GM12878 (cell line): ENCODE measurements around the gene CSTF1. TPM values are rescaled to one million over a fixed set of nuclear protein-coding genes. Genes with fewer than 3 reads are reported as not detected.
A peak's percentile ranks its signal among the peaks of the same experiment; 100 is the strongest.

Source experiments
- ATAC-seq: fragments of 200-7000 bp; cut with Tn5 transposase; 3 replicates; pipeline ENCODE4 v1.9.1; 2020; ENCODE audit warnings: mild to moderate bottlenecking, moderate library complexity
- BruUV-seq: library from RNA; stranded (reverse); fragments of 400-500 nt; replicated peaks from 2 replicates; lab custom pipeline; 2021; lab: Mats Ljungman, UMichigan
- CTCF ChIA-PET: fragments of 300-600 bp; sonication (Branson Sonifier 250); formaldehyde crosslinking; extraction: SDS; loops from one replicate; lab custom pipeline; 2021; ENCODE audit warnings: inconsistent platforms; lab: Yijun Ruan, JAX
- POLR2A ChIA-PET: fragments of 350-600 bp; formaldehyde crosslinking; extraction: SDS; loops from one replicate; lab custom pipeline; 2021; ENCODE audit warnings: inconsistent platforms; lab: Charles Lee
- RAD21 ChIA-PET: fragments of 300-600 bp; sonication (Branson Sonifier 250); formaldehyde crosslinking; loops from one replicate; lab custom pipeline; 2023; ENCODE audit warnings: antibody characterized with exemption; ENCODE audit not compliant: unreplicated experiment; lab: Charles Lee
- SMC1A ChIA-PET: fragments of 300-600 bp; sonication (Branson Sonifier 250); formaldehyde crosslinking; loops from one replicate; lab custom pipeline; 2023; ENCODE audit not compliant: unreplicated experiment, uncharacterized antibody; lab: Charles Lee
- DNase-seq: peaks from one replicate; pipeline ENCODE4 v3.0.0-alpha.2; 2011; ENCODE audit warnings: low read depth, low spot score
- FAIRE-seq: peaks from 3 replicates; lab custom pipeline; 2011; peaks lifted over from hg19 to GRCh38; lab: Jason Lieb, UNC
- H2AFZ ChIP-seq: 2 replicates; pipeline ENCODE4 v1.6.0; 2011; ENCODE audit warnings: low read depth, low read length, control low read depth; ENCODE audit not compliant: control insufficient read depth
- H3K27ac ChIP-seq: 2 replicates; pipeline ENCODE4 v1.5.1; 2011; ENCODE audit warnings: control low read depth; ENCODE audit not compliant: control insufficient read depth, insufficient read depth
- H3K27me3 ChIP-seq, 2 experiments: replicated peaks in 1 of 2; 2 replicates each; pipeline versions ENCODE4 v1.6.0 to v1.6.1; 2011; ENCODE audit warnings: low read length in 1 of 2; ENCODE audit not compliant: control insufficient read depth in 2 of 2, insufficient read depth in 2 of 2
- H3K36me3 ChIP-seq, 2 experiments: 2 replicates each; pipeline ENCODE4 v1.5.1; 2011; ENCODE audit warnings: low read length in 1 of 2; ENCODE audit not compliant: control insufficient read depth in 2 of 2, insufficient read depth in 2 of 2
- H3K4me1 ChIP-seq: 2 replicates; pipeline ENCODE4 v1.6.1; 2011; ENCODE audit warnings: mild to moderate bottlenecking, low read length, moderate library complexity, mixed read lengths; ENCODE audit not compliant: control insufficient read depth, insufficient read depth
- H3K4me2 ChIP-seq: 2 replicates; pipeline ENCODE4 v1.6.0; 2011; ENCODE audit warnings: control low read depth; ENCODE audit not compliant: control insufficient read depth, insufficient read depth
- H3K4me3 ChIP-seq: fragments of 200-600 bp; sonication (generic); 2 replicates; pipeline ENCODE4 v1.5.1; 2016
- H3K79me2 ChIP-seq: 2 replicates; pipeline ENCODE4 v1.6.0; 2011; ENCODE audit warnings: low read length; ENCODE audit not compliant: control insufficient read depth, insufficient read depth
- H3K9ac ChIP-seq: 2 replicates; pipeline ENCODE4 v1.8.0; 2011; ENCODE audit warnings: low read length, control low read depth, mixed read lengths; ENCODE audit not compliant: control insufficient read depth, insufficient read depth
- H3K9me3 ChIP-seq: replicated peaks from 3 replicates; pipeline ENCODE4 v1.5.1; 2011; ENCODE audit warnings: mild to moderate bottlenecking, low read length; ENCODE audit not compliant: control insufficient read depth, insufficient read depth
- H4K20me1 ChIP-seq: 2 replicates; pipeline ENCODE4 v1.6.0; 2011; ENCODE audit not compliant: control insufficient read depth, insufficient read depth
- CBX3 ChIP-seq: fragments of 200-600 bp; sonication (generic); IDR thresholded peaks from 2 replicates; pipeline ENCODE4 v1.6.1; 2016; ENCODE audit warnings: low read depth, borderline replicate concordance
- E4F1 ChIP-seq: fragments of 450-650 bp; IDR thresholded peaks from 2 replicates; pipeline ENCODE4 v1.6.1; 2018; ENCODE audit warnings: borderline replicate concordance, mild to moderate bottlenecking; ENCODE audit not compliant: partially characterized antibody
- HDAC2 ChIP-seq: fragments of 200-600 bp; sonication (generic); IDR thresholded peaks from 2 replicates; pipeline ENCODE4 v1.6.1; 2017
- RB1 ChIP-seq: fragments of 450-650 bp; formaldehyde crosslinking; IDR thresholded peaks from 2 replicates; pipeline ENCODE4 v1.6.1; 2017; ENCODE audit warnings: mild to moderate bottlenecking, borderline replicate concordance
- RBBP5 ChIP-seq: fragments of 200-600 bp; sonication (generic); conservative IDR thresholded peaks from 2 replicates; pipeline ENCODE4 v1.6.1; 2016
- SMAD1 ChIP-seq: fragments of 450-650 bp; IDR thresholded peaks from 2 replicates; pipeline ENCODE4 v1.6.1; 2018; ENCODE audit warnings: mild to moderate bottlenecking, low read depth; ENCODE audit not compliant: partially characterized antibody
- USF2 ChIP-seq: IDR thresholded peaks from 2 replicates; pipeline ENCODE4 v1.6.1; 2011; ENCODE audit warnings: low read depth, low read length, improper control_type of control experiment, borderline replicate concordance
- ZBED1 ChIP-seq: IDR thresholded peaks from 2 replicates; pipeline ENCODE4 v1.6.1; 2016; ENCODE audit warnings: borderline replicate concordance
- ZBTB11 ChIP-seq: fragments of 450-650 bp; formaldehyde crosslinking; IDR thresholded peaks from 2 replicates; pipeline ENCODE4 v1.5.0; 2022; ENCODE audit warnings: mild to moderate bottlenecking, missing genetic modification characterization
- ZBTB40 ChIP-seq: fragments of 450-650 bp; IDR thresholded peaks from 2 replicates; pipeline ENCODE4 v1.6.1; 2016; ENCODE audit warnings: mild to moderate bottlenecking, moderate library complexity, borderline replicate concordance
- WGBS: methylation state at CpG from one replicate; pipeline ENCODE4 v1.1.6; 2016; ENCODE audit warnings: low lambda C conversion rate; ENCODE audit not compliant: insufficient replicate concordance, insufficient coverage; ENCODE audit errors: missing lambda C conversion rate; 5-methylcytosine and 5-hydroxymethylcytosine counted together
- in situ Hi-C: fragments of 300-500 bp; cut with MboI; formaldehyde crosslinking; loops from 9 replicates; pipeline ENCODE4 v1.14.3; 2018; ENCODE audit warnings: mixed read lengths
- intact Hi-C: fragments of 100-400 bp; cut with micrococcal nuclease; formaldehyde crosslinking; loops from one replicate; pipeline ENCODE4 v1.14.2; 2022; ENCODE audit not compliant: unreplicated experiment
- polyA plus RNA-seq, 11 experiments: library from polyadenylated mRNA; depleted of rRNA in 4 of 11; unstranded in 6 of 11; stranded (reverse) in 5 of 11; fragments of >200 nt; fragmentation: Nextera tagmentation in 4 of 11; fragmentation: Illumina TruSeq in 1 of 11; extraction: Ambion mirVana in 4 of 11; extraction: Trizol in 1 of 11; gene quantifications; 1 replicate in 1 of 11; 2 replicates in 10 of 11; pipeline versions ENCODE4 v1.2.1 to v1.2.3, GENCODE V29; 2011 to 2016; ENCODE audit warnings: inconsistent platforms in 2 of 11, missing spikeins in 2 of 11, low read depth in 1 of 11
- total RNA-seq, 4 experiments: library from RNA; depleted of rRNA in 3 of 4; stranded (reverse); fragments of >200 nt in 3 of 4; fragmentation: Illumina TruSeq in 1 of 4; extraction: Trizol in 1 of 4; gene quantifications; 2 replicates each; pipeline versions ENCODE4 v1.2.1 to v1.2.3, GENCODE V29; 2013 to 2021

CSTF1 gene
- total and polyA plus RNA-seq, 10 of the 15 experiments (the other 5 are each of a cell fraction or from before 2014, with no cell fraction given): 41.8 to 89.1 (median 50.1) TPM

- no peak for TF ChIP-seq USF2
Measured at GRCh38 chr20:56388882-56389281, 3.6 kb upstream of the CSTF1 start (continued).

GRCh38 chr20:56389807-56390206 is 2.6 kb upstream of the CSTF1 start:
- Histone ChIP-seq H3K4me1 (peaks cover 3% of the 10 kb centered on the region; the same call in 1 of the 2 replicates), H3K4me3 (0 out of 2 replicates have a peak overlapping the region, but pooled peaks have one; percentile 3), H3K27me3 (no peaks in the 10 kb centered on the region), H3K9me3 (no peaks in the 10 kb centered on the region), H3K79me2 (peaks cover 62% of the 10 kb centered on the region), H2AFZ (no peak overlapping the region), H3K36me3 (peaks cover 3 to 18% of the 10 kb centered on the region in 2 experiments; a peak in 3 of 4 replicates), H3K27ac (no peak overlapping the region), H3K4me2 (peak overlapping the region; percentile 3; the same call in 1 of the 2 replicates), H4K20me1 (peaks cover 2% of the 10 kb centered on the region), H3K9ac (no peak overlapping the region)
- in situ Hi-C loops: no loop called here
- FAIRE-seq (no peak), ATAC-seq (no peak), DNase-seq (no peak)
- BruUV-seq: no TSS peak
- SMC1A ChIA-PET: no interaction called here
- 98% methylated on average over 4 of the region's 4 CpGs for WGBS
- POLR2A ChIA-PET: interaction anchor here (0.6 kb wide), 1 partner anchor 9 kb away, joined by 3 read pairs; no protein-coding TSS in a partner anchor
- intact Hi-C loops: no loop called here
- RAD21 ChIA-PET: no interaction called here
- CTCF ChIA-PET: no interaction called here
- TF ChIP-seq RBBP5: no peak
- TF ChIP-seq E4F1: no peak
- no peak for TF ChIP-seq CBX3
- no peak for TF ChIP-seq ZBED1
- no peak for TF ChIP-seq RB1
- no peak for TF ChIP-seq SMAD1
- TF ChIP-seq HDAC2: no peak
- no peak for TF ChIP-seq ZBTB40
- no peak for TF ChIP-seq ZBTB11 (CRISPR knock-in tag)
